Neutrophil (primary cell): ENCODE results near the gene ZBED1.

ENCODE experiments used
- H3K27ac ChIP-seq: fragments of 200-600 bp; sonication (generic); 2 replicates; pipeline ENCODE4 v1.5.1; 2016; ENCODE audit warnings: mild to moderate bottlenecking, moderate library complexity
- H3K27me3 ChIP-seq: fragments of 200-600 bp; sonication (generic); 2 replicates; pipeline ENCODE4 v1.6.0; 2016; ENCODE audit warnings: mild to moderate bottlenecking
- H3K36me3 ChIP-seq: fragments of 200-600 bp; sonication (generic); 2 replicates; pipeline ENCODE4 v1.5.1; 2017
- H3K4me1 ChIP-seq, 2 experiments: fragments of 200-600 bp in 1 of 2; sonication (generic) in 1 of 2; 1 replicate in 1 of 2; 2 replicates in 1 of 2; pipeline versions ENCODE4 v1.5.1 to v1.6.1; 2013 to 2016; ENCODE audit warnings: low read depth in 1 of 2, low read length in 1 of 2, mild to moderate bottlenecking in 1 of 2, moderate library complexity in 1 of 2; ENCODE audit not compliant: control insufficient read depth in 1 of 2, insufficient read depth in 1 of 2
- H3K4me3 ChIP-seq, 2 experiments: fragments of 200-600 bp in 1 of 2; sonication (generic) in 1 of 2; 1 replicate in 1 of 2; 2 replicates in 1 of 2; pipeline ENCODE4 v1.5.1; 2013 to 2016; ENCODE audit warnings: low read depth in 1 of 2, low read length in 1 of 2, mild to moderate bottlenecking in 1 of 2, moderate library complexity in 1 of 2
- H3K9me3 ChIP-seq: fragments of 200-600 bp; sonication (generic); 2 replicates; pipeline ENCODE4 v1.5.1; 2016
- CTCF ChIP-seq: fragments of 200-600 bp; sonication (generic); IDR thresholded peaks from 2 replicates; pipeline ENCODE4 v1.5.1; 2016; ENCODE audit warnings: antibody characterized with exemption

Gene ZBED1

GRCh38 chrX:2490634-2491033 is 10.1 kb downstream of the ZBED1 start:
- Histone ChIP-seq H3K9me3 (no peaks in the 10 kb centered on the region), H3K36me3 (peaks cover 71% of the 10 kb centered on the region), H3K27me3 (no peaks in the 10 kb centered on the region), H3K4me1 (no peaks in the 10 kb centered on the region), H3K27ac (no peak overlapping the region), H3K4me3 (no peak overlapping the region)
- TF ChIP-seq CTCF, result no peak

GRCh38 chrX:2489446-2490445 is 11.0 kb downstream of the ZBED1 start:
- Histone ChIP-seq H3K36me3 (peaks cover 68% of the 10 kb centered on the region), H3K27me3 (no peaks in the 10 kb centered on the region), H3K27ac (no peak overlapping the region), H3K4me3 (no peak overlapping the region), H3K9me3 (no peaks in the 10 kb centered on the region), H3K4me1 (no peaks in the 10 kb centered on the region)
- TF ChIP-seq CTCF, result no peak

- Histone ChIP-seq H3K36me3 (peaks cover 76% of the 10 kb centered on the region), H3K4me3 (no peak overlapping the region), H3K27me3 (no peaks in the 10 kb centered on the region), H3K27ac (no peak overlapping the region), H3K9me3 (no peaks in the 10 kb centered on the region), H3K4me1 (no peaks in the 10 kb centered on the region)
- TF ChIP-seq CTCF, result no peak
These were observed 12.0 kb downstream of the ZBED1 start for GRCh38 chrX:2488621-2489285.

GRCh38 chrX:2487366-2487765 is 13.4 kb downstream of the ZBED1 start:
- TF ChIP-seq CTCF, result no peak
- H3K4me3 ChIP-seq, result no peak overlapping the region
- no peak overlapping the region for H3K27ac ChIP-seq
- no peaks in the 10 kb centered on the region for H3K27me3 ChIP-seq
- peaks cover 69% of the 10 kb centered on the region for H3K36me3 ChIP-seq
- H3K9me3 ChIP-seq, result no peaks in the 10 kb centered on the region
- H3K4me1 ChIP-seq, result no peaks in the 10 kb centered on the region

GRCh38 chrX:2486476-2487133 is 14.2 kb downstream of the ZBED1 start:
- Histone ChIP-seq H3K36me3 (peaks cover 61% of the 10 kb centered on the region), H3K9me3 (no peaks in the 10 kb centered on the region), H3K4me3 (no peak overlapping the region), H3K27ac (no peak overlapping the region), H3K27me3 (no peaks in the 10 kb centered on the region), H3K4me1 (no peaks in the 10 kb centered on the region)
- no peak for TF ChIP-seq CTCF
